Activated T-helper 1 cell treated with Interleukin-2 at 50 U/mL for 16 hours (primary cell): ENCODE measurements around the gene PRR15.

ENCODE experiments used
- DNase-seq: peaks from one replicate; pipeline ENCODE4 v3.0.0-alpha.2; 2020; ENCODE audit warnings: low read depth

The PRR15 gene

DNA sequence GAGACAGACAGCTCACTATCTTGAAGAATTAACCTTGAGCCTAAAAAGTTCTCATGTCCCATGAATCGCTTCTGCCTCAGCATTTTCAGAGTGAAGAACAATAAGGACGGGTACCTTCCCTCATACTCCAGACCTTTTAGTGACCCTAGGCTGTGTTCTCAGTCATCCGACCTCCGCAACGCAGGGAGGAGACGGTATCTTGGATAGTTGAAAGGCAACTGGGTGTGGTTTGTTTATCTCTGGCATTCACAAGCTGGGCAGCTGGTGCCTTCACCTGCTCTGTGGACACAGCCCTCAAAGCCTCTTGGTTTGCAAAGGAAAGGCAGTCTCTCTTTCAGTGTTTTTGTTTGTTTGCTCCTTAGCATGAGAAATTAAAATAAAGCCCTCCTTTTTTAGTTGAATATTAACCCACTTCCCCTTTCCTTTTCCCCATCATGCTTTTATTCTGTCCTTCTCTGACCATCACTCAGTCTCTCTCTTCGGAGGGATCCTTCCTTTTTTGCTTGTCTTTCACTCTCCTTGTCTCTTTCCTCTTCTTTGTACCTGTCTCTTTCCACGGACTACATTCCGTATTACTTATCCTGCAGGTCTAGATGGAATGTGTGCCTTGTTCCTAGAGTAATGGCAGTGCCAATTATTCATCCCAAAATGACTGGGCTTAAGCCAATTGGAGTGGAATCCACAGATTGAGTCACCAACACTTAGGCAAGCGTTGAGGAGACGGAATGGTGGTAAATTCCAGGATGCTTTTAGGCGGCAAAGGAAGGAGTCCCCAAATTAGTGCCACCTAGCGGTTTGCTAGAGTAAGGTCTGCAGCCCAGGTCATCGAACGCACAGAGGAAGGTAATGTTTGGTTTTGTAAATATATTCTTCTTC lies 45.8 kb downstream of the PRR15 start:
- no peak for DNase-seq

DNA sequence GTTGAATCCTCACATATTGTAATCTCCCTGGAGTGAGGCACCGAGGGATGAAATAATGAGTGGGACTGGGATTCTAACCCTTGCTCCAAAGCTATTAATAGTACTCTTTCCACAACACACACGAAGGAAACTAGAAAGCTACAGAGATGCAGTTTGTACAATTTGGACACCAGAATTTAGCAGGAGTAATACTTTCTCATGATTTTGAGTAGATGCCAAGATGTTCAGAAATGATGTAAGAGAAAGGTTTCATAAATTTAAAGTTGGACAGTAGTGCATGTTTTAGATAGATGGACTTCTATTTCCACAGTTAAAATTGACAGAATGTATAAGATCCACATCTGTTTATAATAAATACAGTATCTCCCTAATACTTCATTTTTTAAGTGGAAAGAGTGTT lies 46.5 kb downstream of the PRR15 start:
- DNase-seq, result no peak

DNA sequence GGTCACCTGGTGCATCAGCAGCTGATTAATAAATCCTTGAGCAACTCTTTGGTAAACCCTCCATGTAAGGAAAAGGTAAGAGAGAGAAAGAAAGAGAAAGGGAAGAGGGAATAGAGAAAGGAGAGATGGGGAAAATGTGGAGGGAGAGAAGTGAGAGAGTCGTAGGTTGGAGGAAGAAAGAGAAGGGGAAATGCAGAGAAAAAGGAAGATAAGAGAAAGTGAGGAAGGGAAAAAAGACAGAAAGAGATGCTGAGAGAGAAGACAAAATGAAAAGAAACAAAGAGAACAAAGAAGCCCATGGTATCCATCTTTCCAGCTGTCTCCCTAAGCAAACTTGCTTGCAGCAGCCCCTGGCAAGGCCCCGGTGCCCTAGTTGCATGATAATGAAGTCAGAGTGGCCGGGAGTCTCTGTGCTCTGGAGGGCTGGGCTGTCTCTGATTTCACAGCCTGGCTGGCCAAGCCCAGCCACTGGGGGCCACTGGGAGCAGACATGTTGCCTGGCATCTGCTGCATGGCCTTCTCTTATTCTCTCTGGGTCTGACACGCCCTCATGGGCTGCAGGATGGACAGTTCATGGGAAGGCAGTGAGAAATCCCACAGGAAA lies 48.4 kb downstream of the PRR15 start:
- no peak for DNase-seq

DNA sequence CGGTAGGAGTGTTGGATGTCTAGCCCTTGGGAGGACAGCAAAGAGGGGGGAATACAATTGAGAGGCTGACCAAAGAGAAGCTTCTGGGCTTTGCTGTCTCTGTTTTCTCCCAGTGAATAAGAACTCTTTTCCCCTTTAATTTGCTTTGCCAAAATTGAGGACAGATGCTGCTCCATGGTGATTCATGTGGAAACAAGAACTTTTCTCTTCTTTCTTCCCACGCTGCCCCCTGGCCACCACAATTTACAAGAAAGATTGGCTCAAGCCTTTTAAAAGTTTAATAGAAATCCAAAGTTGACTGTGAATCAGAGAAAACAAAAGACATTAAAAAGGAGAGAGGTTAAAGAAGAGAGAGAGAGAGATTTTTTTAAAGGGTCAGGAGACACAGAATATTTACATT lies 49.0 kb downstream of the PRR15 start:
- no peak for DNase-seq

DNA sequence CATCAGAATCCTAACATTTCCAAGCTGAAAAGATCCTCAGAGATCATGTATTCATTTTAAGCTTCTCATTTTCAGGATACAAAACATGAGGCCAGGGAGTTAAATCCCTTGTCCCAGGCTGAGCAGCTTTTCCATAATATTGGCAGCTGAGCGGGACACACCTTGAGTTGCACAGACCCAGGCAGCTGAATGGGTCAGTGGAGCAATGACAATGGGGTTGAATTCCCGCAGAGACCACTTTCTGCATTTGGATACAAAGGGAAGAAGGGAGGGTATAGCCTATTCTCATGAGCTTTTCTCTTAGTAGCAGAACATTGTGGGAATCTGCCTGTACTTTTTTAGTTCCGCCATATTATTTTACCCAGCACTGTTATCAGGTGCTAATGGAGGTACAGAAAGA lies 49.5 kb downstream of the PRR15 start:
- DNase-seq, result no peak

DNA sequence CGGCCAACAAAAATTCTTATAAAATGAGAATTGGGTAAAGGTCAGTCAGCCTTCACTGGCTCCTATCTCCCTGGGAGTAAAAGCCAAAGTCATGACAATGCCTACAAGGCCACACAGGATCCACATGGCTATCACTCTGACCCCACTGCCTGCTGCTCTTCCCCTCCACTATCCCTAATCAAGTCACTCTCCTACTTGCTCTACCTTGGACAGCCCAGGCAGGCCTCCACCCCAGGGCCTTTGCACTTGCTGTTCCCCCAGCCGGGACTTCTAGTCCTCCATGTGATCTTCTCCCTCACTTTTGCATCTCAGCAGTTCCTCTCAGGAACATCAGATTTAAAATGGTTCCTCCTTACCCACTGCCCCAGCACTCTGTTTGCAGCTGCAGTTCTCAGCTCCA lies 50.6 kb downstream of the PRR15 start:
- no peak for DNase-seq
